ENCODE results near the gene OR6S1. TPM values are rescaled to one million over a fixed set of nuclear protein-coding genes. Genes with fewer than 3 reads are reported as not detected.
A peak's percentile ranks its signal among the peaks of the same experiment; 100 is the strongest.

Gene OR6S1
- total and polyA plus RNA-seq, 10 of the 15 experiments (the other 5 are each of a cell fraction or from before 2014, with no cell fraction given): 0.22 to 0.67 (median 0.43) TPM; not detected in 4

- TF ChIP-seq NKRF (conservative IDR thresholded peaks at IDR 0.05): peak; percentile 28; the same call in 1 of the 2 replicates
- peak; percentile 73; the same call in 1 of the 2 replicates for TF ChIP-seq PML (IDR thresholded peaks at IDR 0.05; ENCODE audit: low read length)
- TF ChIP-seq ESRRA (IDR thresholded peaks at IDR 0.05; ENCODE audit: low read length): no peak
- TF ChIP-seq ZBTB40 (IDR thresholded peaks at IDR 0.05; ENCODE audit: borderline replicate concordance): peak; percentile 82
- TF ChIP-seq TAF1 (IDR thresholded peaks at IDR 0.05; ENCODE audit: borderline replicate concordance, low read depth, low read length): 0 out of 2 replicates have a peak, but pooled peaks have one; percentile 8
- TF ChIP-seq WRNIP1 (IDR thresholded peaks at IDR 0.05; ENCODE audit: borderline replicate concordance, low read depth, low read length): no peak
- no peak for TF ChIP-seq CUX1 (IDR thresholded peaks at IDR 0.05; ENCODE audit: insufficient replicate concordance, low read depth, low read length)
- TF ChIP-seq ZZZ3 (IDR thresholded peaks at IDR 0.05; ENCODE audit: control insufficient read depth, insufficient read length, low read depth): no peak
- peak in 1 of 2 experiments; percentile 59; a peak in 1 of 4 replicates for TF ChIP-seq BHLHE40 (IDR thresholded peaks at IDR 0.05; ENCODE audit: borderline replicate concordance in 1 of 2, low read depth in 2 of 2, low read length in 1 of 2)
- TF ChIP-seq YBX1 (IDR thresholded peaks at IDR 0.05): no peak
- no peak for TF ChIP-seq CHD2 (IDR thresholded peaks at IDR 0.05; ENCODE audit: borderline replicate concordance, low read depth, low read length)
- peak; percentile 64; the same call in 1 of the 2 replicates for TF ChIP-seq ATF2 (IDR thresholded peaks at IDR 0.05; ENCODE audit: low read length)
- TF ChIP-seq USF2 (IDR thresholded peaks at IDR 0.05; ENCODE audit: borderline replicate concordance, low read depth, low read length): no peak
Measured at GRCh38 chr14:20681348-20682126, 40.0 kb upstream of the OR6S1 start (continued).

All from GM12878 (cell line).